ENCODE data around the gene C3orf20. TPM values are rescaled to one million over a fixed set of nuclear protein-coding genes. Genes with fewer than 3 reads are reported as not detected.

The C3orf20 gene
- total and polyA plus RNA-seq, 2 of the 13 experiments (the other 11 are each of a cell fraction or from before 2014, with no cell fraction given): 0.03 to 0.04 TPM

- TF ChIP-seq E2F2 (CRISPR knock-in tag; IDR thresholded peaks at IDR 0.05; ENCODE audit: borderline replicate concordance) (no peak), ZNF224 (CRISPR knock-in tag; IDR thresholded peaks at IDR 0.05) (no peak), XBP1 (CRISPR knock-in tag; IDR thresholded peaks at IDR 0.05) (peak; percentile 83; the same call in 1 of the 2 replicates), ZNF275 (CRISPR knock-in tag; IDR thresholded peaks at IDR 0.05; ENCODE audit: borderline replicate concordance) (no peak), SRSF1 (optimal IDR thresholded peaks at IDR 0.05; ENCODE audit: low read depth, low read length) (no peak), CREM (IDR thresholded peaks at IDR 0.05) (peak; percentile 92), CREM (CRISPR knock-in tag; IDR thresholded peaks at IDR 0.05) (no peak; the same call in 1 of the 2 replicates), SATB2 (CRISPR knock-in tag; IDR thresholded peaks at IDR 0.05) (no peak), ZNF687 (CRISPR knock-in tag; IDR thresholded peaks at IDR 0.05) (no peak; the same call in 1 of the 2 replicates), PAF1 (CRISPR knock-in tag; IDR thresholded peaks at IDR 0.05) (no peak; the same call in 1 of the 2 replicates), ATF7-NPFF (CRISPR knock-in tag; IDR thresholded peaks at IDR 0.05; ENCODE audit: low read depth) (no peak), ZNF343 (CRISPR knock-in tag; IDR thresholded peaks at IDR 0.05) (no peak), SCMH1 (CRISPR knock-in tag; IDR thresholded peaks at IDR 0.05; ENCODE audit: borderline replicate concordance) (no peak), ZBTB14 (CRISPR knock-in tag; IDR thresholded peaks at IDR 0.05) (no peak), ZMAT5 (CRISPR knock-in tag; IDR thresholded peaks at IDR 0.05; ENCODE audit: borderline replicate concordance, low read depth) (no peak), ZNF605 (CRISPR knock-in tag; IDR thresholded peaks at IDR 0.05) (peak; percentile 75), FOXJ3 (CRISPR knock-in tag; IDR thresholded peaks at IDR 0.05; ENCODE audit: borderline replicate concordance) (peak; percentile 77; the same call in 1 of the 2 replicates), MIER2 (CRISPR knock-in tag; IDR thresholded peaks at IDR 0.05) (no peak), ZNF530 (CRISPR knock-in tag; IDR thresholded peaks at IDR 0.05; ENCODE audit: low read depth) (no peak), ZNF576 (CRISPR knock-in tag; IDR thresholded peaks at IDR 0.05) (no peak)
Measured at GRCh38 chr3:14678015-14678503, 3.1 kb downstream of the C3orf20 start (continued).

All from HepG2 (cell line).